Calu3 (cell line): ENCODE data around the gene ATP4A. TPM values are rescaled to one million over a fixed set of nuclear protein-coding genes. Genes with fewer than 3 reads are reported as not detected.
A peak's percentile ranks its signal among the peaks of the same experiment; 100 is the strongest.

Experiments
- BruUV-seq: library from RNA; stranded (reverse); fragments of 400-500 nt; replicated peaks from 2 replicates; lab custom pipeline; 2021; lab: Mats Ljungman, UMichigan
- CTCF ChIA-PET: fragments of 300-600 bp; sonication (Branson Sonifier 250); formaldehyde crosslinking; loops from one replicate; lab custom pipeline; 2022; ENCODE audit warnings: antibody characterized with exemption; lab: Charles Lee
- DNase-seq: peaks from one replicate; pipeline ENCODE4 v3.0.0; 2022
- H3K27ac Mint-ChIP-seq: one replicate; pipeline ENCODE4 v1.8.0; 2022; ENCODE audit warnings: mixed read lengths; ENCODE audit not compliant: unreplicated experiment
- H3K27me3 Mint-ChIP-seq: one replicate; pipeline ENCODE4 v1.8.0; 2022; ENCODE audit warnings: mixed read lengths; ENCODE audit not compliant: unreplicated experiment
- H3K36me3 Mint-ChIP-seq: one replicate; pipeline ENCODE4 v1.8.0; 2022; ENCODE audit warnings: mild to moderate bottlenecking, moderate library complexity, mixed read lengths; ENCODE audit not compliant: insufficient read depth, unreplicated experiment
- H3K4me1 Mint-ChIP-seq: one replicate; pipeline ENCODE4 v1.8.0; 2022; ENCODE audit warnings: mild to moderate bottlenecking, low read depth, mixed read lengths; ENCODE audit not compliant: unreplicated experiment
- H3K4me3 Mint-ChIP-seq: one replicate; pipeline ENCODE4 v1.8.0; 2022; ENCODE audit warnings: mild to moderate bottlenecking, low read depth, moderate library complexity, mixed read lengths; ENCODE audit not compliant: unreplicated experiment
- H3K9me3 Mint-ChIP-seq: one replicate; pipeline ENCODE4 v1.8.0; 2022; ENCODE audit warnings: low read depth, mixed read lengths; ENCODE audit not compliant: unreplicated experiment
- CTCF ChIP-seq: fragments of 200-600 bp; IDR thresholded peaks from one replicate; pipeline ENCODE4 v1.8.0; 2022; ENCODE audit warnings: antibody characterized with exemption; ENCODE audit not compliant: unreplicated experiment
- intact Hi-C: fragments of 100-400 bp; cut with micrococcal nuclease; formaldehyde crosslinking; loops from one replicate; pipeline ENCODE4 v1.10.0; 2022; ENCODE audit not compliant: unreplicated experiment
- total RNA-seq: library from RNA; stranded (reverse); gene quantifications from 2 replicates; pipeline ENCODE4 v1.2.3, GENCODE V29; 2022

Gene ATP4A
- total RNA-seq, 1 experiment from 2014 or later = not detected

GRCh38 chr19:35543280-35544109 lies 20.0 kb downstream of the ATP4A start:
- peak overlapping the region; percentile 96 for H3K4me3 Mint-ChIP-seq
- H3K27me3 Mint-ChIP-seq = no peaks in the 10 kb centered on the region
- no peak overlapping the region for H3K27ac Mint-ChIP-seq
- H3K9me3 Mint-ChIP-seq = no peaks in the 10 kb centered on the region
- no TSS peak for BruUV-seq
- no peak for TF ChIP-seq CTCF
- peaks cover 56% of the 10 kb centered on the region for H3K36me3 Mint-ChIP-seq
- intact Hi-C loops = no loop called here
- no peak for DNase-seq
- CTCF ChIA-PET = no interaction called here
- peaks cover 16% of the 10 kb centered on the region for H3K4me1 Mint-ChIP-seq

GRCh38 chr19:35542209-35542608 lies 21.2 kb downstream of the ATP4A start:
- TF ChIP-seq CTCF = no peak
- Mint-ChIP-seq H3K36me3 (peaks cover 49% of the 10 kb centered on the region), H3K27ac (no peak overlapping the region), H3K9me3 (no peaks in the 10 kb centered on the region), H3K4me1 (peaks cover 13% of the 10 kb centered on the region), H3K4me3 (no peak overlapping the region), H3K27me3 (no peaks in the 10 kb centered on the region)
- intact Hi-C loops = no loop called here
- BruUV-seq = no TSS peak
- no peak for DNase-seq
- CTCF ChIA-PET = interaction anchor here (1.2 kb wide), 1 partner anchor 13 kb away, joined by 3 read pairs; no protein-coding TSS in a partner anchor

GRCh38 chr19:35540356-35540927 lies 23.0 kb downstream of the ATP4A start:
- Mint-ChIP-seq H3K4me1 (no peaks in the 10 kb centered on the region), H3K36me3 (peaks cover 31% of the 10 kb centered on the region), H3K27me3 (no peaks in the 10 kb centered on the region), H3K9me3 (no peaks in the 10 kb centered on the region), H3K4me3 (no peak overlapping the region), H3K27ac (no peak overlapping the region)
- no TSS peak for BruUV-seq
- DNase-seq = no peak
- intact Hi-C loops = no loop called here
- CTCF ChIA-PET = no interaction called here
- no peak for TF ChIP-seq CTCF

- H3K9me3 Mint-ChIP-seq = no peaks in the 10 kb centered on the region
- no peak for TF ChIP-seq CTCF
- peaks cover 25% of the 10 kb centered on the region for H3K36me3 Mint-ChIP-seq
- BruUV-seq = no TSS peak
- H3K27me3 Mint-ChIP-seq = peaks cover 6% of the 10 kb centered on the region
- no peak overlapping the region for H3K4me3 Mint-ChIP-seq
- no peaks in the 10 kb centered on the region for H3K4me1 Mint-ChIP-seq
- CTCF ChIA-PET = no interaction called here
- intact Hi-C loops = no loop called here
- no peak for DNase-seq
- H3K27ac Mint-ChIP-seq = no peak overlapping the region
Observed at GRCh38 chr19:35539850-35540249, 23.6 kb downstream of the ATP4A start.
